ENCODE data around the gene DLG3. TPM values are rescaled to one million over a fixed set of nuclear protein-coding genes. Genes with fewer than 3 reads are reported as not detected.
A peak's percentile ranks its signal among the peaks of the same experiment; 100 is the strongest.

DLG3 gene
- total RNA-seq, 2 experiments from 2014 or later, result 11.0 to 12.9 TPM

GRCh38 chrX:70481471-70482270, 37.0 kb downstream of the DLG3 start:
- Mint-ChIP-seq H3K36me3 (ENCODE audit: low read depth) (peaks cover 1% of the 10 kb centered on the region), H3K4me3 (no peak overlapping the region), H3K4me1 (ENCODE audit: low read depth) (no peaks in the 10 kb centered on the region), H3K27me3 (ENCODE audit: low read depth) (no peaks in the 10 kb centered on the region), H3K27ac (no peak overlapping the region), H3K9me3 (no peaks in the 10 kb centered on the region)
- no peak for DNase-seq
- CTCF ChIA-PET, result interaction anchor here (0.5 kb wide), 1 partner anchor 9 kb away, joined by 4 read pairs; no protein-coding TSS in a partner anchor
- intact Hi-C loops (cut with micrococcal nuclease), result no loop called here

DNA sequence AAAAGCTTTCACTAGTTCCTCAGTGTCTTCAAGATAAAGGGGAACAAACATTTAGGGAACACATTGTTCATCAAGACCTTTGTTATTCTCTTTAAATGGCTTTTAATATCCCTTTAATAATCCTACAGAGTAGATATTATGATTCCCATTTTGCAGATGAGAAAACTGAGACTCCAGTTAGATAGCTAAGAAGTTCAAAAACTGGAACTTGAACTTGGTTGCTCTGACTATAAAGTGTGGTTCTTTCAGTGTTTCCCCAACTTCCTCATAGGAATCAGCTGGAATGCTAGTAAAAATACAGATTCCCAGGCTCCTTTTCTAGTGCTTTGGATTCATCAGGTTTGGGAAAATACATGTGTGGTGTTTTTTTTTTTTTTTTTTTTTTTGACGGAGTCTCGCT, 37.7 kb downstream of the DLG3 start:
- no peak overlapping the region for H3K27ac Mint-ChIP-seq
- H3K36me3 Mint-ChIP-seq (ENCODE audit: low read depth), result peaks cover 2% of the 10 kb centered on the region
- CTCF ChIA-PET, result interaction anchor here (1.3 kb wide), 1 partner anchor 9 kb away, joined by 3 read pairs; no protein-coding TSS in a partner anchor
- H3K9me3 Mint-ChIP-seq, result no peaks in the 10 kb centered on the region
- intact Hi-C loops (cut with micrococcal nuclease), result no loop called here
- H3K4me3 Mint-ChIP-seq, result no peak overlapping the region
- no peak for DNase-seq
- H3K4me1 Mint-ChIP-seq (ENCODE audit: low read depth), result no peaks in the 10 kb centered on the region
- no peaks in the 10 kb centered on the region for H3K27me3 Mint-ChIP-seq (ENCODE audit: low read depth)

- intact Hi-C loops (cut with micrococcal nuclease), result no loop called here
- Mint-ChIP-seq H3K36me3 (ENCODE audit: low read depth) (peaks cover 2% of the 10 kb centered on the region), H3K27ac (no peak overlapping the region), H3K27me3 (ENCODE audit: low read depth) (no peaks in the 10 kb centered on the region), H3K9me3 (no peaks in the 10 kb centered on the region), H3K4me1 (ENCODE audit: low read depth) (no peaks in the 10 kb centered on the region), H3K4me3 (no peak overlapping the region)
- CTCF ChIA-PET, result no interaction called here
- no peak for DNase-seq
Observed at GRCh38 chrX:70485466-70485865, 40.8 kb downstream of the DLG3 start.

DNA sequence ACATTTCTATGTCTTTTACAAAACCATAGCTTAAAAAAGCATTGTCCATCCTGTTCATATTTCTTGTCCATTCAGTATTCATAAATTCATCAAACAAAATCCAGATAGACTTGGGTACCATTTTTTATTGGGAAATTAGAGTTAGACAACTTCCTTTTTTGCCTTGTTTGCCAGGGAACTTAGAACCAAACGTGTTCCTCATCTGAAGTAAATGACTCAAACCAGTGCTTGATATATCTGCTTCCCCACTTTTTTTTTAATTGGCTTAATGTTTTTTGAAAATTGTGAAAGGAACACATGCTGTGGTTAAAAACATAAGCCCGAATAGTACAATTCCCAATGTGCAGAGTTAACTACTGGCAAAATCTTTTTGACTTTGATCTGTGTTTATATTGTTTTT, 44.2 kb downstream of the DLG3 start:
- no peaks in the 10 kb centered on the region for H3K27me3 Mint-ChIP-seq (ENCODE audit: low read depth)
- H3K9me3 Mint-ChIP-seq, result no peaks in the 10 kb centered on the region
- CTCF ChIA-PET, result no interaction called here
- no peak for DNase-seq
- H3K4me1 Mint-ChIP-seq (ENCODE audit: low read depth), result no peaks in the 10 kb centered on the region
- no peak overlapping the region for H3K27ac Mint-ChIP-seq
- intact Hi-C loops (cut with micrococcal nuclease), result no loop called here
- H3K36me3 Mint-ChIP-seq (ENCODE audit: low read depth), result peaks cover 4% of the 10 kb centered on the region
- H3K4me3 Mint-ChIP-seq, result no peak overlapping the region

GRCh38 chrX:70494441-70494840, 49.8 kb downstream of the DLG3 start:
- H3K9me3 Mint-ChIP-seq, result no peaks in the 10 kb centered on the region
- H3K4me1 Mint-ChIP-seq (ENCODE audit: low read depth), result no peaks in the 10 kb centered on the region
- CTCF ChIA-PET, result no interaction called here
- DNase-seq, result no peak
- no peak overlapping the region for H3K27ac Mint-ChIP-seq
- no peaks in the 10 kb centered on the region for H3K27me3 Mint-ChIP-seq (ENCODE audit: low read depth)
- intact Hi-C loops (cut with micrococcal nuclease), result no loop called here
- peaks cover 3% of the 10 kb centered on the region for H3K36me3 Mint-ChIP-seq (ENCODE audit: low read depth)
- H3K4me3 Mint-ChIP-seq, result no peak overlapping the region

- H3K27ac Mint-ChIP-seq, result no peak overlapping the region
- intact Hi-C loops (cut with micrococcal nuclease), result no loop called here
- no peak overlapping the region for H3K4me3 Mint-ChIP-seq
- H3K27me3 Mint-ChIP-seq (ENCODE audit: low read depth), result no peaks in the 10 kb centered on the region
- H3K4me1 Mint-ChIP-seq (ENCODE audit: low read depth), result no peaks in the 10 kb centered on the region
- peaks cover 3% of the 10 kb centered on the region for H3K36me3 Mint-ChIP-seq (ENCODE audit: low read depth)
- no peak for DNase-seq
- CTCF ChIA-PET, result no interaction called here
- no peaks in the 10 kb centered on the region for H3K9me3 Mint-ChIP-seq
Observed at GRCh38 chrX:70496491-70496890, 51.9 kb downstream of the DLG3 start.

- Mint-ChIP-seq H3K4me1 (ENCODE audit: low read depth) (no peaks in the 10 kb centered on the region), H3K27me3 (ENCODE audit: low read depth) (no peaks in the 10 kb centered on the region), H3K36me3 (ENCODE audit: low read depth) (peaks cover 3% of the 10 kb centered on the region), H3K27ac (no peak overlapping the region), H3K4me3 (no peak overlapping the region), H3K9me3 (no peaks in the 10 kb centered on the region)
- CTCF ChIA-PET, result no interaction called here
- intact Hi-C loops (cut with micrococcal nuclease), result no loop called here
- no peak for DNase-seq
Observed at GRCh38 chrX:70497026-70497425, 52.4 kb downstream of the DLG3 start.

GRCh38 chrX:70498129-70498528, 53.5 kb downstream of the DLG3 start:
- Mint-ChIP-seq H3K36me3 (ENCODE audit: low read depth) (peaks cover 2% of the 10 kb centered on the region), H3K4me3 (no peak overlapping the region), H3K4me1 (ENCODE audit: low read depth) (no peaks in the 10 kb centered on the region), H3K27me3 (ENCODE audit: low read depth) (no peaks in the 10 kb centered on the region), H3K9me3 (no peaks in the 10 kb centered on the region), H3K27ac (no peak overlapping the region)
- intact Hi-C loops (cut with micrococcal nuclease), result no loop called here
- CTCF ChIA-PET, result no interaction called here
- DNase-seq, result no peak

DNA sequence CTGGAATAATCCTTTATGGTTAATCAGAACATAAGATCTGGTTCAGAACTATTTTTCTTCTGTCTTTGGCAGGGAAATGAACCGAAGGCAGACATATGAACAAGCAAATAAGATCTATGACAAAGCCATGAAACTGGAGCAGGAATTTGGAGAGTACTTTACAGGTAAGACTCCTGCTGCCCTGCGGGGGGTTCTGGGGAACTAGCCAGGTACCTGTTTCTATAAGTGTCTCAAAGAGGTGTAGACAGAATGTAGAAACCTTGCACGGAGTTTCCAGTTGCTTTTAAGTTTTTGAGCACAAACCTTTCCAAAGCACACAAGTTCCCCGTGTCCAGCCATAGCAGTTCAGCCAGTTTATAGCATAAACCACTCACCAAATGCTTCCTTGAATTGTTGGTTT, 56.2 kb downstream of the DLG3 start:
- Mint-ChIP-seq H3K4me1 (ENCODE audit: low read depth) (no peaks in the 10 kb centered on the region), H3K27ac (no peak overlapping the region), H3K9me3 (no peaks in the 10 kb centered on the region), H3K36me3 (ENCODE audit: low read depth) (peaks cover 2% of the 10 kb centered on the region), H3K4me3 (no peak overlapping the region), H3K27me3 (ENCODE audit: low read depth) (no peaks in the 10 kb centered on the region)
- intact Hi-C loops (cut with micrococcal nuclease), result no loop called here
- CTCF ChIA-PET, result no interaction called here
- no peak for DNase-seq

DNA sequence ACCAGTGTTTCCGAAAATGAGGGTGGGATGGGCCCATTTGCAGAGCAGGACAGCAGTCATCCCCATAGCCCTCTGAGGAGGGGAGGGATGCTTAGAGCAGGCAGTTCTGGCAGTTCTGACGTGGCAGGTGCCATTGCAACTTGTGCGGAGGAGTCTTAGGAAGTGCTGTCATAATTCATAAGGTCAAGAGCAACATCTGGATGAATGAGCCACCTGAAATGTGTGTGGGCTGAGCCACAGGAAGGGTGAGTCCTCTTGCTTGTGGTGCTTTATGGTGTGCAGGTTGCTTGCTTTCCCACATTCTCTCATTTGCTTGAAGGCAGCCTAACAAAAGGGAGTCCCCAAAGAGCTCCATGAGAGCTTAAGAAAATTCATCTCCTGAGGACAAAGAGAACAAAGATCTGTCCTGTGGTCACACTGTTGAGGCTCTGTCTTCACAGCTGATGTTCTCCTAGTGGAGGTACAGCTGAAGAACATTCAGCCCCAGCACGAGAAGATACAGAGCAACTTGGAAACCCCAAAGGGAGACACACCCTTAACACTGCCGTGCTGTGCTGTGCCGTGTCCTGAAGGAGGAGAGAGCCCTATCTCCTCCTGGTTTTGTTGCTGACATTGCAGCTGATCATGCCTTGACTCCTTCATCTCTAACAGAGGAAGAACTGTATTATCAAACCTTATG, 60.3 kb downstream of the DLG3 start:
- H3K27me3 Mint-ChIP-seq (ENCODE audit: low read depth), result peaks cover 2% of the 10 kb centered on the region
- no peaks in the 10 kb centered on the region for H3K36me3 Mint-ChIP-seq (ENCODE audit: low read depth)
- CTCF ChIA-PET, result no interaction called here
- H3K27ac Mint-ChIP-seq, result no peak overlapping the region
- no peak overlapping the region for H3K4me3 Mint-ChIP-seq
- DNase-seq, result peak; percentile 13
- intact Hi-C loops (cut with micrococcal nuclease), result loop anchor here (5.0 kb wide), 1 partner anchor 33 kb away; no protein-coding TSS in a partner anchor
- peaks cover 13% of the 10 kb centered on the region for H3K4me1 Mint-ChIP-seq (ENCODE audit: low read depth)
- no peaks in the 10 kb centered on the region for H3K9me3 Mint-ChIP-seq

- intact Hi-C loops (cut with micrococcal nuclease), result loop anchor here (5.0 kb wide), 1 partner anchor 33 kb away; no protein-coding TSS in a partner anchor
- Mint-ChIP-seq H3K4me3 (no peak overlapping the region), H3K4me1 (ENCODE audit: low read depth) (peaks cover 13% of the 10 kb centered on the region)
Observed at GRCh38 chrX:70505451-70505841, 60.8 kb downstream of the DLG3 start.

GRCh38 chrX:70508296-70508911, 63.8 kb downstream of the DLG3 start:
- intact Hi-C loops (cut with micrococcal nuclease), result loop anchor here (5.0 kb wide), 1 partner anchor 36 kb away; no protein-coding TSS in a partner anchor

More at GRCh38 chrX:70505451-70505841, 60.8 kb downstream of the DLG3 start:
- Mint-ChIP-seq H3K27ac (no peak overlapping the region), H3K36me3 (ENCODE audit: low read depth) (no peaks in the 10 kb centered on the region), H3K9me3 (no peaks in the 10 kb centered on the region), H3K27me3 (ENCODE audit: low read depth) (peaks cover 2% of the 10 kb centered on the region)
- CTCF ChIA-PET, result no interaction called here
- no peak for DNase-seq

More at GRCh38 chrX:70508296-70508911, 63.8 kb downstream of the DLG3 start:
- CTCF ChIA-PET, result no interaction called here
- H3K27me3 Mint-ChIP-seq (ENCODE audit: low read depth), result peaks cover 5% of the 10 kb centered on the region
- H3K4me3 Mint-ChIP-seq, result no peak overlapping the region
- H3K36me3 Mint-ChIP-seq (ENCODE audit: low read depth), result no peaks in the 10 kb centered on the region
- no peaks in the 10 kb centered on the region for H3K9me3 Mint-ChIP-seq
- peaks cover 13% of the 10 kb centered on the region for H3K4me1 Mint-ChIP-seq (ENCODE audit: low read depth)
- no peak overlapping the region for H3K27ac Mint-ChIP-seq
- DNase-seq, result peak; percentile 12
